MCF 10A (cell line): ENCODE results near the gene UPK1B. TPM values are rescaled to one million over a fixed set of nuclear protein-coding genes. Genes with fewer than 3 reads are reported as not detected.

Experiments
- BruUV-seq: library from RNA; stranded (reverse); fragments of 400-500 nt; replicated peaks from 2 replicates; lab custom pipeline; 2021; lab: Mats Ljungman, UMichigan
- CTCF ChIA-PET: fragments of 300-600 bp; sonication (Branson Sonifier 250); formaldehyde crosslinking; extraction: SDS; loops from one replicate; lab custom pipeline; 2021; ENCODE audit warnings: antibody characterized with exemption, inconsistent platforms; lab: Yijun Ruan, JAX
- POLR2A ChIA-PET: fragments of 300-600, 350-650 bp; sonication (Branson Sonifier 250); formaldehyde crosslinking; extraction: SDS; loops from one replicate; lab custom pipeline; 2020; ENCODE audit warnings: antibody characterized with exemption, inconsistent platforms; lab: Yijun Ruan, JAX
- DNase-seq: peaks from one replicate; pipeline ENCODE4 v3.0.0-alpha.2; 2018; ENCODE audit not compliant: unreplicated experiment
- H3K27ac Mint-ChIP-seq: one replicate; pipeline ENCODE4 v1.8.0; 2022; ENCODE audit warnings: mild to moderate bottlenecking, low read depth, mixed read lengths; ENCODE audit not compliant: unreplicated experiment
- H3K27me3 Mint-ChIP-seq: one replicate; pipeline ENCODE4 v1.8.0; 2022; ENCODE audit warnings: mixed read lengths; ENCODE audit not compliant: insufficient read depth, unreplicated experiment
- H3K36me3 Mint-ChIP-seq: one replicate; pipeline ENCODE4 v1.8.0; 2022; ENCODE audit warnings: mild to moderate bottlenecking, moderate library complexity, mixed read lengths; ENCODE audit not compliant: insufficient read depth, unreplicated experiment
- H3K4me1 Mint-ChIP-seq: one replicate; pipeline ENCODE4 v1.8.0; 2022; ENCODE audit warnings: mixed read lengths; ENCODE audit not compliant: insufficient read depth, unreplicated experiment
- H3K4me3 Mint-ChIP-seq: one replicate; pipeline ENCODE4 v1.8.0; 2022; ENCODE audit warnings: mild to moderate bottlenecking, moderate library complexity, mixed read lengths; ENCODE audit not compliant: unreplicated experiment
- H3K9me3 Mint-ChIP-seq: one replicate; pipeline ENCODE4 v1.8.0; 2022; ENCODE audit warnings: mixed read lengths; ENCODE audit not compliant: unreplicated experiment
- intact Hi-C: fragments of 100-400 bp; cut with micrococcal nuclease; formaldehyde crosslinking; loops from 2 replicates; pipeline ENCODE4 v1.14.1; 2022
- total RNA-seq: library from RNA; stranded (reverse); gene quantifications from 2 replicates; pipeline ENCODE4 v1.2.3, GENCODE V29; 2022
- TF ChIP-seq, protein P1 (sequence below): fragments of 200-600 bp; IDR thresholded peaks from one replicate; pipeline ENCODE4 v1.8.0; 2022; ENCODE audit warnings: antibody characterized with exemption, mild to moderate bottlenecking; ENCODE audit not compliant: unreplicated experiment

Gene UPK1B
- total RNA-seq, 1 experiment from 2014 or later = not detected

DNA sequence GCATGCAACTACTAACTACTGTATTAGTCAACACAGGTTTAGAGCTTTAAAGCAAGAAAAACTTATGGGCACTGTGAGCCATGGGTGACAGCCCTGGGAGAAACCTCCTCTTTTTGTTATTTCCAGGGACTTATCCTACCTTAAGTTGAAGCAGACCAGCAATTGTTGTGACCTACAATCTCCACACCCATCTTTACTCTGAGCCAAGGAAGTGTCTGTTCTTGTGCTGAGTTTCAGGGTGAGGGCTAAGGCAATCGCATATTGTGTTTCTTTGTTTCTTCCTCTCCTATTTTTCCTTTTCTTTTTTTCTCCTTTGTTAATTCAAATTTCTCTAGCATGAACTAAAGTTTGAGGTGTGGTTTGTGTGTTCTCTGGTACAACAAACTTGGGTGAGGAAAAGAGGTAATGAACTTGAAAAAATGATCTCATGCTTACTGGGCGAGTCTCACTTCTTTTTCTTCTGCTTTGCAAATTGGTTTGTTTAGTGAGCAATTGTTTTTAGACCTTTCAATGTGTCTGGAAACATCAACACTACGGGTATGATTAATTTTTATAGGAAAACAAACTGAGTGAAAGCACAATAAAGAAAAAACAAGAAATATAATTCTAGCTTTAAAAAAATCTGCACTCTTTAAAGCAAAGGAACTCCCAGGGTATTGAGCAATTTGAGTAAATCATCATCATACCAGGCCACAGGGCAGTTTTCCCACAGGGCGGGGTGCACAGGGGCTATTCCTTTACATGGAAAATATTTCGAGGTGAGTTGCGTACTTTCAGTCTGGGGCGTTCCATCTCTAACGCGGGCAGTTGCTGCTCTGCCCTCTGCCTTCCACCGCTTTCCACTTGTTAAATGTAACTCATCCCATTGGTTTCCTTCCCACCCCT lies 2.7 kb downstream of the UPK1B start:
- intact Hi-C loops = loop anchor here (2.0 kb wide), 2 partner anchors 31 to 65 kb away; partner anchors contain the start of gene B4GALT4
- ChIA-PET POLR2A (interaction anchor here (0.6 to 2.9 kb wide), 9 partner anchors 9 to 426 kb away, joined by 3 to 22 read pairs (median 3); partner anchors contain the start of gene B4GALT4), CTCF (interaction anchor here (0.8 to 1.5 kb wide), 3 partner anchors 30 to 292 kb away, joined by 3 to 4 read pairs (median 4); partner anchors contain the start of gene TEX55)

DNA sequence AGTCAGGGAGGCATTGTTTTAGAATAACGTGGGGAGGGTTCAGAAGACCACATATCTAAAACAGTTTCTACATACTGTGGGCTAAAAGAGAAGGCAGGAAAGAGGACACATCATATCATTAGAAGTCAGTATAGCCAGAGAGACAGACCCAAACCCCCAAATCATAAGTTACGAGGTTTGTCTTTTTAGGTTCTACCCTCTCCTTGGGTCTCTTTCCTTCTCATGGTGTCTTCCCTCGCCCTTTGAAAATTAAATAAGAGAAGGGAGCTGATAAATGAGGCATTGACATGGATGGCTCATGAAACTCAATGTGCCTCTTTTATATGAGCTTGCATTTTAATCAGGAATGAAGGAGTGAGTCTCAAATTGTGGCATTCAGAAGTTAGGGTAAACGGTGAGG lies 3.4 kb downstream of the UPK1B start:
- no TSS peak for BruUV-seq
- Mint-ChIP-seq H3K36me3 (no peaks in the 10 kb centered on the region), H3K9me3 (no peaks in the 10 kb centered on the region), H3K4me3 (peak overlapping the region; percentile 59), H3K4me1 (peaks cover 31% of the 10 kb centered on the region), H3K27me3 (no peaks in the 10 kb centered on the region), H3K27ac (peak overlapping the region; percentile 94)
- no peak for DNase-seq
- ChIA-PET CTCF (interaction anchor here (0.6 to 1.5 kb wide), 3 partner anchors 33 to 318 kb away, joined by 3 to 4 read pairs (median 4); no protein-coding TSS in a partner anchor), POLR2A (interaction anchor here (0.6 to 2.9 kb wide), 6 partner anchors 8 to 426 kb away, joined by 3 to 22 read pairs (median 4); partner anchors contain the start of gene B4GALT4)
- intact Hi-C loops = loop anchor here (2.0 kb wide), 2 partner anchors 32 to 64 kb away; partner anchors contain the start of gene B4GALT4
- TF ChIP-seq, protein P1, sequence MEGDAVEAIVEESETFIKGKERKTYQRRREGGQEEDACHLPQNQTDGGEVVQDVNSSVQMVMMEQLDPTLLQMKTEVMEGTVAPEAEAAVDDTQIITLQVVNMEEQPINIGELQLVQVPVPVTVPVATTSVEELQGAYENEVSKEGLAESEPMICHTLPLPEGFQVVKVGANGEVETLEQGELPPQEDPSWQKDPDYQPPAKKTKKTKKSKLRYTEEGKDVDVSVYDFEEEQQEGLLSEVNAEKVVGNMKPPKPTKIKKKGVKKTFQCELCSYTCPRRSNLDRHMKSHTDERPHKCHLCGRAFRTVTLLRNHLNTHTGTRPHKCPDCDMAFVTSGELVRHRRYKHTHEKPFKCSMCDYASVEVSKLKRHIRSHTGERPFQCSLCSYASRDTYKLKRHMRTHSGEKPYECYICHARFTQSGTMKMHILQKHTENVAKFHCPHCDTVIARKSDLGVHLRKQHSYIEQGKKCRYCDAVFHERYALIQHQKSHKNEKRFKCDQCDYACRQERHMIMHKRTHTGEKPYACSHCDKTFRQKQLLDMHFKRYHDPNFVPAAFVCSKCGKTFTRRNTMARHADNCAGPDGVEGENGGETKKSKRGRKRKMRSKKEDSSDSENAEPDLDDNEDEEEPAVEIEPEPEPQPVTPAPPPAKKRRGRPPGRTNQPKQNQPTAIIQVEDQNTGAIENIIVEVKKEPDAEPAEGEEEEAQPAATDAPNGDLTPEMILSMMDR = no peak

More for the DNA sequence above, 2.7 kb downstream of the UPK1B start:
- H3K36me3 Mint-ChIP-seq = no peaks in the 10 kb centered on the region
- TF ChIP-seq, protein P1 = no peak
- no peaks in the 10 kb centered on the region for H3K27me3 Mint-ChIP-seq
- peak overlapping the region; percentile 59 for H3K4me3 Mint-ChIP-seq
- H3K4me1 Mint-ChIP-seq = peaks cover 28% of the 10 kb centered on the region
- peak overlapping the region; percentile 94 for H3K27ac Mint-ChIP-seq
- BruUV-seq = no TSS peak
- no peaks in the 10 kb centered on the region for H3K9me3 Mint-ChIP-seq
- peak; percentile 83 for DNase-seq

DNA sequence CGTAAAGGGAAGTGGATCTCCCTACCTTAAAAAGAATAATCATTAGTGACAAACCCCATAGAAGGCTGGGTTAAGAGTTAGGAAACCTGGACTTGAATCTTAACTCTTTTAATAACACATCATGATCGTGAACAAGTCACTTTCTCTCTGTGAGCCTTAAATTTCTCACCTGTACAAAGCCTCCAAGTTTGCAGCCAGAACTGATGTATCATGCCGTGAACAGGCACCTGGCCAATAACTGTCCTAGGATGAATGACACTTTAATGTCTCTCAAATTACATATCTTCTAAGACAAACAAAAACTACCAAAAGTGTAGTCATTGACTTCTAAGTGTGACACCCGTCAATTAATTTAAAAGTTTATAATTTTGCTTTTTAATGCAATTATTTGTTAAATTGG lies 3.9 kb downstream of the UPK1B start:
- peak overlapping the region; percentile 94 for H3K27ac Mint-ChIP-seq
- peaks cover 36% of the 10 kb centered on the region for H3K4me1 Mint-ChIP-seq
- H3K4me3 Mint-ChIP-seq = no peak overlapping the region

More for the DNA sequence above, 3.9 kb downstream of the UPK1B start:
- H3K27me3 Mint-ChIP-seq = no peaks in the 10 kb centered on the region
- POLR2A ChIA-PET = interaction anchor here (0.6 to 2.9 kb wide), 4 partner anchors 8 to 425 kb away, joined by 3 to 22 read pairs (median 6); partner anchors contain the start of gene B4GALT4
- peak; percentile 57 for DNase-seq
- no TSS peak for BruUV-seq
- intact Hi-C loops = loop anchor here (2.0 kb wide), 2 partner anchors 33 to 63 kb away; partner anchors contain the start of gene B4GALT4
- TF ChIP-seq, protein P1 = no peak
- CTCF ChIA-PET = interaction anchor here (0.6 to 1.5 kb wide), 3 partner anchors 33 to 318 kb away, joined by 3 to 4 read pairs (median 4); no protein-coding TSS in a partner anchor
- H3K36me3 Mint-ChIP-seq = no peaks in the 10 kb centered on the region
- H3K9me3 Mint-ChIP-seq = no peaks in the 10 kb centered on the region
